M059J (cell line): Measurements from ENCODE around the gene IGSF22. TPM values are rescaled to one million over a fixed set of nuclear protein-coding genes. Genes with fewer than 3 reads are reported as not detected.
A peak's percentile ranks its signal among the peaks of the same experiment; 100 is the strongest.

Experiments
- DNase-seq: peaks from one replicate; pipeline ENCODE4 v3.0.0-alpha.2; 2012; ENCODE audit warnings: low read depth
- total RNA-seq: library from RNA; depleted of rRNA; stranded (reverse); fragments of >200 nt; shearing (Covaris generic); gene quantifications from 2 replicates; pipeline ENCODE4 v1.2.3, GENCODE V29; 2014

The IGSF22 gene
- total RNA-seq, 1 experiment from 2014 or later = not detected

GRCh38 chr11:18743900-18744514 lies 18.0 kb upstream of the IGSF22 start:
- DNase-seq = no peak

GRCh38 chr11:18743365-18743764 lies 17.4 kb upstream of the IGSF22 start:
- DNase-seq = no peak

- no peak for DNase-seq
These were observed 15.8 kb upstream of the IGSF22 start for GRCh38 chr11:18741783-18742182.

- no peak for DNase-seq
These were observed 13.7 kb upstream of the IGSF22 start for GRCh38 chr11:18739685-18740084.

- DNase-seq = no peak
These were observed 11.7 kb upstream of the IGSF22 start for GRCh38 chr11:18737642-18738041.

- peak; percentile 17 for DNase-seq
These were observed 10.7 kb upstream of the IGSF22 start for GRCh38 chr11:18736590-18737148.

- no peak for DNase-seq
These were observed 7.2 kb upstream of the IGSF22 start for GRCh38 chr11:18733202-18733601.

GRCh38 chr11:18731949-18732821 lies 6.2 kb upstream of the IGSF22 start:
- DNase-seq = peak; percentile 37

GRCh38 chr11:18731441-18731840 lies 5.5 kb upstream of the IGSF22 start:
- no peak for DNase-seq

- DNase-seq = no peak
These were observed 4.0 kb upstream of the IGSF22 start for GRCh38 chr11:18730020-18730419.

- no peak for DNase-seq
These were observed 3.4 kb upstream of the IGSF22 start for GRCh38 chr11:18729426-18729825.

- no peak for DNase-seq
These were observed 2.7 kb upstream of the IGSF22 start for GRCh38 chr11:18728658-18729057.

GRCh38 chr11:18727479-18728236 lies 1.7 kb upstream of the IGSF22 start:
- DNase-seq = peak; percentile 20

- no peak for DNase-seq
These were observed 2.0 kb downstream of the IGSF22 start for GRCh38 chr11:18723991-18724390.

GRCh38 chr11:18722293-18722637 lies 3.7 kb downstream of the IGSF22 start:
- no peak for DNase-seq

- DNase-seq = peak; percentile 56
These were observed 4.3 kb downstream of the IGSF22 start for GRCh38 chr11:18721561-18722292.

- DNase-seq = peak; percentile 78
These were observed 5.0 kb downstream of the IGSF22 start for GRCh38 chr11:18720808-18721560.

GRCh38 chr11:18720091-18720807 lies 5.7 kb downstream of the IGSF22 start:
- DNase-seq = peak; percentile 19

- DNase-seq = no peak
These were observed 10.5 kb downstream of the IGSF22 start for GRCh38 chr11:18715476-18715875.

GRCh38 chr11:18714443-18714780 lies 11.6 kb downstream of the IGSF22 start:
- DNase-seq = no peak
